DMS 273 (cell line): ENCODE data around the gene BTBD2.

ENCODE experiments used
- DNase-seq: peaks from one replicate; lab custom pipeline; 2025; ENCODE audit not compliant: unreplicated experiment; lab: John Stamatoyannopoulos, UW

BTBD2 gene

DNA sequence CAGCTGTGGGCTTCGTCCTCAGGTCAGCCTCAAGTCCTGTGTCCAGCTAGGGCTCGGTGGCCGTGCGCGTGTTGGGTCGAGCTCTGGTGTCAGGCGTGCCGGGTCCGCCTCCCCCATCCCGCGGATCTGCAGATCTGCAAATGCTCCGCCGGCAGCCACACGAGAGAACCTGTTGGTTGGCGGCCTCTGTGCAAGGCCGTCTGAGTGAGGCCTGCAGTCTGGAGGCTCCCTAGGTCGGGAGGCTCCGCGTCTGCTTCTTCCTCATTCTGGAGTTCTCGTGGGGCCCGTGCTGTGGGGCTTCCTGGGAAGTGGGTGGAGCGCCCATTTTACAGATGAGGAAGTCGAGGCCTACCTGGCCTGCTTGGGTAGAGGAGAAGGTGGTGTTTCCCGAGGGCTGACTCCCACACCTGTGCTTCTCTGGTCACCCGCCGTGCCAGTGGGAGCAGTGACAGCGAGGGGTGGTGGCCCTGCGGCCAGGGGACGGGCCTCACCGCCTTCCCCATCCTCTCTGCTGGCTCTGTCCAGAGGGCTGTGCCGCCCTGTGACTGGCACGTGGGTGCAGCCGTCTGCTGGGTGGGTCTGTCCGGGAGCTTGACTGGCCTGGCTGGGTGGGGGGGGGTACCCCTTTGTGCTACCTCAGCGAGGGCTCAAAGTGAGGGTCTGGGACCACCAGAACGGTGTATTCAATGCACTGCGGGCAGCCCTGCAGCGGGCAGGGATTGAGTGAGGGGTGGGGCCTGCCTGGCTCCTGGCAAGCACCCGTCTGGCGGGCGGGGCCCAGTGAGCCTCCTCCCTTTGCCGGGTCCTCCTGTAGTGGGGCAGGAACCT lies 71.2 kb downstream of the BTBD2 start:
- no peak for DNase-seq

DNA sequence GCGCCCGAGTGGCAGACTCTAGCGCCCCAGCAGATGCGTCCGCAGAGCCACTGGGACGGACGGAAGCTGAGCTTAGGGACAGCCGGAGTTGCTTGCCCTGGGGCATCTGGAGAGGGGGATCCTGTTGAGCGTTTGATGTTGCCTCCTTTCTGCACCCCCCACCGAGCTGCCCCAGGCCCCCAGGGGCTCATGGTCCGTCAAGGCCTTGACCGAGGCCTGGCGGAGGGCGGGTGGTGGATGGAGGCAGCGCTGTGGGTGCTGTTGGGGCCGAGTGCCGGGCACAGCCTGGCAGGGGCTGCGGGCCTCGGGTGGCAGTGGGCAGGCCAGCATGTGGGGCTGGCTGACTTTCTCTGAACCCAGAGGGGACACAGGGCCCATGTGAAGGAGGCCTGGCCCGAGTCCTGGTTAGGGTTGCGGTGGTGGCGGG lies 71.8 kb downstream of the BTBD2 start:
- no peak for DNase-seq

DNA sequence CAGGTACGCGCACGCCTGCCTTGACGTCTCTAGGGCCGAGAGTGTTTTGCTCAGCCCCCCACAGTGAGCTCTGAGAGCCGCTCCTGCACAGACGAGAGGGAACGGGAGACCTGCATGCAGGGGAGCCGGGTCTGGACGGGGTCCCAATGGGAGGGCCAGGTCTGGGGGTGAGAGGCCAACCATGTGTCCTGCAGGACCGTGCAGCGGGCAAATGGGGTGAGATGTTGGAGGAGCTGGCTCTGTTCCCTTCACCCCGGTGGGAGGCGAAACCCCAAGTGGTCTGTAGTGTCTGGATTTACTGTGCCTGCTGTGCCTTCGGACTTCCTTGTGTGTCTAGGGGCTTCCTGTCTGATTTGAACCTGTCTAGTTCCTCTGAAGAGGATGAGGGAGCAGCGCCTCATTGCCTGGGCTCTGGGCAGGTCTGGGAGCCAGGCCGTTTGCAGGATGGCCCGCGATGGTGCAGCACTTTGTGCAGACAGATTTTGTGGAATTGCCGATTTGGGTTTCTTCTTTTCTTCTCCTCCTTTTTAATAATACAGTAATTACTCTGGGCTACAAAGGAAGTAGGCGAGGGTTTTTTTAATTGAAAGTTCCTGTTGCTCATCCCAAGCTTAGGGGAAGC lies 72.5 kb downstream of the BTBD2 start:
- no peak for DNase-seq

DNA sequence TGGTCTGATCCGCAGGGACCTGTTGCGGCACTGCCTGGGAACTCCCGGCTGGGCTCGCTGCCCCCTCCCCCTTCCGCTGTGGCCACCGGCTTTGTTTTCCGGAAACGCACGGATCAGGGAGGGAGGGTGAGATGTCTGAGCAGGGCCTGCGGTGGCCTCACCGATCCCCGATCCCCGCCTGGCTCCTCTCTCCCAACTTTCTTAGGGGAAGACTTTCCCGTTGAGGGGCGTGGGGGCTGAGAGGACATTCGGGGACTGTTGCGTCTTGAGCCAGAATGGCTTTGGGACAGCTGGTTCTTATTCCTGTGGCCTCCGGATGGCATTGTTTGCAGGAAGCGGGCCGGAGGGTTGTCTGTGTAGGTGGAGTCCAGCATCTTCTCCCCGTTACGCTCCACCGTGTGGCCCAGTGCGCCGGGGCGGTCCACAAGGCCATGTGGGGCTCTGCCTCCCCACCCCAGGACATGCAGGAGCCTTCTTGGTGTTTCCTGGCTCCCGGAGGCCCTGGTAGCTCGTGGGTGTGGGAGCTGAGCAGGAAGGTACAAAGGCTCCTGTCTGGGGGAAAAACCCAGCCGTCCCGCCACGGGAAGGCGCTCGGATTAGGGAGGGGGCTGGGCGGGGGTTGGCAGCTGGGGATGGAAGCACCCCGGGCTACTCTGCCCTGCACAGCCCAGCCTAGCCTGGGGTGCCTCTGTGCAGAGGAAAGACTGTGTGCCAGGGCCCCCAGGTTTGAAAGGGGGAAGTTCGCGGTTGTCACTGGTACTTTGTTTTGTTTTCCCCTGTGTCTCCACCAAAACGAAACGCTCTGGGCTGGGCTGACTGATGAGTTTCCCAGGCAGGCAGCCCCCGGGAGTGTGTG lies 73.2 kb downstream of the BTBD2 start:
- DNase-seq, result peak; percentile 77

DNA sequence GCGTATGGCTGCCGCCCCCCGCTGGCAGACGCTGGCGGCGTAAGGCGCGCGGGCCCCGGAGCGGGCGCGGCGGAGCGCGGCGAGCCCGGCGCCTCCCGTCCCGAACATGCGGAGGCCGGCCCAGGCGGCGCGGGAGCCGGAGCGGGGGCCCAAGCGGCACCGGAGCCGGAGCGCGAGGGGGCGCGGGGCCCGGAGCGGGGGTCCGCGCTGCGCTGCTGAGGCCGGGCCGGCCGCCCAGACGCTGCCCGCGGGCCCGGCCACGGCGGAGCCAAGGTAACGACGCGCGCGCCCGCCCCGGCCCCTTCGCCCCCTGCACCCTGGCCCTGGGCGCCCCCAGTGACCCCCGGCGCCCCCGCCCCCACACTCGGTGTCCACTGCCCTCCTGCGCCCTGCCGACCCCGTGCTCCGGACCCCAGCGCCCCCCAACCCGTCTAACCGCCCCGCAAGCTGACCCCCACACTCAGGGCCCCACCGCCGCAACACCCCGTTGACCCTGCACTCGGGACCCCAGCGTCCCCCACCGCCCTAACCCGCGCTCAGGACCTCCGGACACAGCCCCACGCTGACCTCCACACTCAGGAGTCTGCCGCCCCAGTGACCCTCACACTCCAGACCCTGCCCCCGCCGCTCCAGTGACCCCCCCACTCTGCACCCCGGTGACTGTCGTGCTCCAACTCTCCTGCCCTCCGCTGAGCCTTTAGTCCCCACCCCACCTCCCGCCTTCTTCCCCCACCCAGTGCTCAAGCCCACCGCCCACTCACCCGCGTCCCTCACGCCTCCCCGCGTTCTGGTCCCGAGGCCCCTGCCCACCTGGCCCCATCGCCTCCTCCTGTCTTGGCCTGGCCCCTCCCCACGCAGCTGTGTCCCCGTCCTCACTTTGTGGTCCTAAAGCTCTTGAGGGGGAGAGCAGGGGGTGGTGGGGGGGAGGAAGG lies 74.1 kb downstream of the BTBD2 start, which contains the start of gene CSNK1G2:
TSS of gene CSNK1G2 (plus strand) at position 27 of the 932 bp plus-strand sequence. CDS start 28,601 bp downstream, outside the sequence.
- no peak for DNase-seq

DNA sequence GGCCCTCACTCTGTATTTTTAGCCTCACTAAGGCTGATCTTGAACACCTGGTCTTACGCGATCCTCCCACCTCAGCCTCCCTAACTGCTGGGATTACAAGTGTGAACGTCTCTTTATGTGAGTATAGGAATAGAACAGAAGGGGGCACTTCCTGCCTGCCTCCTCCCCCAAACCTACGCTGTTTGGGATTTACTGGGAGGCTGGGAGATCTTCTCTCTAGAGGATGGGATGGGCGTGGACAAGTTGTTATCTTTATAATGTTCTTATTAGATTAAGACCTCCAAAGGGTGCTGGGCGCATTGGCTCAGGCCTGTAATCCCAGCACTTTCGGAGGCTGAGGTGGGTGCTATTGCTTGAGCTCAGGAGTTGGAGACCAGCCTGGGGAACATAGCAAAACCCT lies 77.4 kb downstream of the BTBD2 start:
- no peak for DNase-seq

DNA sequence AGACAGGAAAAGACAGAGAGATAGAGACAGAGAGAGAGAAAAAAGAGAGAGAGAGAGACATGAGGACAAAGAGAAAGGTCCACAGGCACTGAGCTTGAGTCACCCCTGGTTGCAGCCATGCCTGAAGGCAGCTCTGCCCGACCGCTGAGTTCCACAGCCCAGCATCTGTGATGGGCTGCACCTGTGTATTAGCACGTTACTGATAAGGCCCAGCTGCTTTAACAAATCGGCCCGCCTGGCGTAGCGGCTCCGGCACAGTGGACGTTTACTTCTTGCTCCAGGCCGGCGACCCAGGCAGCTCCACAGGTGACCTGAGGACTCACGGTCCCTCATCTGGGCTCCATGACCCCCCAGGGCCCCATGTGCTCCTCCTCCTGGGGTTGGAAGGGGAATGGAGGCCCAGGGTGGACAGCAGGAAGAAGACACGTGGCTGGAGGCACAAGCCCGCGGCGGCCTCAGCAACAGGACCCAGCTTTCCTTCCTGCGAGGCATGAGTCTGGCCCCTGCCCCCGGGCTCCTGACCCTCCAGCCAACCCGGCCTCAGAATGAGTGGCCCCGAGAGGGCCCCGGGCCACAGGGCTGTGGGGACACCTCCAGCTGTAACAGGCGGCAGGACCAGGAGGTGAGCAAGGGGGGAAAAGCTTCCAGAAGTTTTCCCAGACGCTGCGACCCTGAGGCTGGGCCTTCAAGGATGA lies 78.5 kb downstream of the BTBD2 start:
- DNase-seq, result no peak

DNA sequence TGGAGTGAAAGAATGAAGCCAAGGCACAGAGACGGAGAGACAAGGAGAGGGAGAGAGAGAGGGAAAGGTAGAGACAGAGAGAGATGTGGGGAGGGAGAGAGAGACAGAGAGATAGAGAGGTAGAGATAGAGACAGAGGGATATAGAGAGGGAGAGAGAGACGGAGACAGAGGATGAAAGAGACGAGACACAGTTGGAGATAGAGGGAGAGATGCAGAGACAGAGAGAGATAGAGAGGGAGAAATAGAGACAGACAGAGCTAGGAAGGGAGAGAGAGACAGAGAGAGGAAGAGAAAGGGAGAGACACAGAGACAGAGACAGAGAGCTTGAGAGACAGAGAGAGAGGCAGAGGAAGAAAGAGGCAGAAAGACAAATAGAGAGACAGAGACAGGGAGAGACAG lies 79.1 kb downstream of the BTBD2 start:
- DNase-seq, result no peak

DNA sequence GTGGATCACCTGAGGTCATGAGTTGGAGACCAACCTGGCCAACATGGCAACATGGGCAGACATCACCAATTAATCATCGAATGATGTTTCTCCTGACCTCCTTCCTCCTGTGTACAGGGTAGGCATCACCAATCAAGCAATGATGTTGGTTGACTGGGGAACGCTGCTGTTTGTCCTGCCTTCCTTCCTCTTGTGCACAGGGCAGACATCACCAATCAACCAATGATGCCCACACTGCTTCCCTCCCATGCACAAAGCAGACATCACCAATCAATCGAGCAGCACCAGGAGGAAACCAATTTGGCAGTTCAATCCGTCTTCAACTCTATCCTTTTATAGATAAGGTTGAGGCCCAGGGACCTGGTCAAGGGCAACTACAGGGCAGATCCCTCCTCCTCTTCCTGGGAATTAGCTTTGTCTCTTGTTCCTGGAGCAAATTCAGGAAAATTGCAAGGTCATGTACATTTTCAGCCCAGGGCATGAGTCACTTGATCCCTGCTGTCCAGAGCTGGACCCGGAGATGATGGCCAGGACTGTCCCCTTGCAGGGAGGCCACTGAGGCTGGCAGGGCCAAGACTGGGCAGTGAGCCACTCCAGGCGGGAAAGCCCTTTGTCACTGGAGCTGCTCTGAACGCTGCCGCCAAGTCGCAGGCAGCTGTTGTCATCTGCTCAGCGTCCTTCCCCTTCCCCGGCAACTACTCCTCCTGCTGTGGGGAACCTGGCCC lies 79.9 kb downstream of the BTBD2 start:
- DNase-seq, result peak; percentile 60
